HG03103 (cell line): ENCODE data around the gene DCUN1D3.
A peak's percentile ranks its signal among the peaks of the same experiment; 100 is the strongest.
"Not testable (repeated sequence)": the region's sequence is repeated elsewhere in the genome, so short reads cannot be mapped to it uniquely, and the experiment has no call there.

Experiments
- ATAC-seq: cut with Tn5 transposase; IDR thresholded peaks from one replicate; pipeline ENCODE4 v1.9.1; 2021; ENCODE audit warnings: low read depth; ENCODE audit not compliant: unreplicated experiment

Gene DCUN1D3

GRCh38 chr16:20900299-20901067 is at the start of gene DCUN1D3, which contains the start of gene LYRM1:
Gene DCUN1D3 (minus strand): TSS chr16:20900358. CDS start chr16:20862538, 37,820 bp downstream.
Gene LYRM1 (plus strand): TSS chr16:20900771. CDS start chr16:20915556, 14,785 bp downstream.
- ATAC-seq, result peak; percentile 65

DNA sequence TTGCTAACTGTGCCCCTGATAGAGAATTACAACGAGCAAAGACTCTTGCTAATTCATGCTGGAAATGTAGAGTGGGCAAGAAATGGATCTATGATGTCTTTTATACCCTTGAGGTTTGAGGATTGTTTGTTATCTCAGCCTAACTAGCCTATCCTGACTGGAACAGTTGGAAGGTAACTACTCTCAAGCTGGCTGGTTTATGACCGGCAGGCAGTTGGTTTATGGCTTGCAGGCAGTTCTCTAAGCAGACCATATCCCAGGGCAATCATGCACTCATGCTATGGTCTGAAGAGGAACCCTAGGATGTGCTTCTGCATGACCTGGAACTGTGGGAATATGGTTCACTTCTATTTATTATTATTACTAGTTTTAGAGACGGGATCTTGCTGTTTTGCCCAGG is 49.5 kb upstream of the DCUN1D3 start:
- no peak for ATAC-seq

GRCh38 chr16:20948444-20948843 is 48.3 kb upstream of the DCUN1D3 start:
- no peak for ATAC-seq

DNA sequence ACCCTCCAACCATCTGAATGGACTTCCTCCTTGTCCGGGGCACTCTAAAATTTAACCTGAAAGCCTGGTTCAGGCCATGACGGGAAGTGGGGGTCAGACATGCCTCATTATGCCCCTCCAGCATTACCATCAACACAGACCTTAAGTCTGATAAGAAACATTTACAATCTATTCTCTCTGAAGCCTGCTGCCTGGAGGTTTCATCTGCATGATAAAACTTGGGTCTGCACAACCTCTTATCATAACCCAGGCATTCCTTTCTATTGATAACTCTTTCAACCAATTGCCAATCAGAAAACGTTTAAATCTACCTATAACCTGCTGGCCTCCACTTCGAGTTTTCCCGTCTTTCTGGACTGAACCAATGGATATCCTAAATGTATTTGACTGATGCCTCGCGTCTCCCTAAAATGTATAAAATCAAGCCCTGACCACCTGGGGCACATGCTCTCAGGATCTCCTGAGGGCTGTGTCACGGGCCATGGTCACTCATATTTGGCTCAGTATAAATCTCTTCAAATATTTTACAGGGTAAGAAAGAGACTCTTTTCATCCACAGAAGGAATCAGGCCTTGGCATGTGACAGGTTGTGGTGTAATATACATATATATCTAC is 46.0 kb upstream of the DCUN1D3 start:
- ATAC-seq, result no peak

DNA sequence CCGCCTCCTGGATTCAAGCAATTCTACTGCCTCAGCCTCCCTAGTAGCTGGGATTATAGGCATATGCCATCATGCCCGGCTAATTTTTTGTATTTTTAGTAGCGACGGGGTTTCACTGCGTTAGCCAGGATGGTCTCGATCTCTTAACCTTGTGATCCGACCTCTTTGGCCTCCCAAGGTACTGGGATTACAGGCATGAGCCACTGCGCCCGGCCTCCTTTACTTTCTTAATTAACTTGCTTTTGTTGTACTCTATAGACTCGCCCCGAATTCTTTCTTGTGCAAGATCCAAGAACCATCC is 45.4 kb upstream of the DCUN1D3 start:
- ATAC-seq, result not testable (repeated sequence)

- no peak for ATAC-seq
Observed at GRCh38 chr16:20944861-20945574, 44.9 kb upstream of the DCUN1D3 start.

DNA sequence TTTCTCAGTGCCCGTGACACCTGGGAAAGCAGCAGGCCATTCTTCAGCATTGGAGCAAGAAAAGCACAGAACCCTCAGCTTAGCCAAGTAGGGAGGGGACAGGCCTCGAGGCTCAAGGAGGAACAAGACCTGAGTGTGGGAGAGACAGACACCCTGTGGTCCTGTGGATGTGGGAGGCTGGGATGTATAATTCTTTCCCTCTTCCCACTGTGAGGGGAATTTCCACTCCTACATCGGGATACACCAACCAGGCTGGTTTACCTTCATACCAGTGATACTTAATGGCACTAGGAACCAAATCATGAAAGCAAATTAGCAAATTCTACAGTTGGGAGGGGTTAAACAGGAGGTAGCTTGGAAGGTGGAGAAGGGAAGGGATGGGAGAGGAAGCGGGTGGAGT is 42.1 kb upstream of the DCUN1D3 start:
- no peak for ATAC-seq

GRCh38 chr16:20941636-20941926 is 41.4 kb upstream of the DCUN1D3 start:
- no peak for ATAC-seq

DNA sequence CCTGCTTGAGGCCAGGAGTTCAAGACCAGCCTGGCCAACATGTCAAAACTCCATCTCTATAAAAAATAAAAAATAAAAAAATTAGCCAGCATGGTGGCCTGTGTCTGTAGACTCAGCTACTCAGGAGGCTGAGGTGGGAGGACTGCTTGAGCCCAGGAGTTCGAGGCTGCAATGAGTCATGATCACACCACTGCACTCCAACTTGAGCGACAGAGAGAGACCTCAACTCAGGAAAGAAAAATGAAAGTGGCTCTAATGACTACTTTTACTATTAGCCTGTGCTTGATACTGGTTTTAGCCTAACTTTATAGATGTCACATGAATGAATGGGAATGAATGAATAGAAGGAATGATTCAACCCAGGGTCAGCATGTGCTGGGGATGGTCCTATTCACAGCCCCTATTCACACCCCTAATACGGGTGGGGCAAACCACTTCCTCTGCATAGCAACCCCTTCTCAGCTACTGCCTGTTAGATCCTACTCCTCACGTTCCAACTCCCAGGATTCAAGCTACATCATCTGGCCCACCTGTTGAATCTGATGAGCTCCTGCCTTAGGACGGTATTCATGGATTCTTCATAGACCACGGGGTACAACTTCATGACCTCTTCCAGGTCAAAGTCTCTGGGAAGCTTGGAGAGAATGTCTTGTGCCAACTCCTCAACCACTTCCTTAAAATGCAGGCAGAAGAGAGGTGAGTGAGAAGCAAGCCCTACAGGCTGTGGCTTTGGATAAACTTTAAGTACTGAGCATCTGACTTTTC is 40.9 kb upstream of the DCUN1D3 start:
- no peak for ATAC-seq

DNA sequence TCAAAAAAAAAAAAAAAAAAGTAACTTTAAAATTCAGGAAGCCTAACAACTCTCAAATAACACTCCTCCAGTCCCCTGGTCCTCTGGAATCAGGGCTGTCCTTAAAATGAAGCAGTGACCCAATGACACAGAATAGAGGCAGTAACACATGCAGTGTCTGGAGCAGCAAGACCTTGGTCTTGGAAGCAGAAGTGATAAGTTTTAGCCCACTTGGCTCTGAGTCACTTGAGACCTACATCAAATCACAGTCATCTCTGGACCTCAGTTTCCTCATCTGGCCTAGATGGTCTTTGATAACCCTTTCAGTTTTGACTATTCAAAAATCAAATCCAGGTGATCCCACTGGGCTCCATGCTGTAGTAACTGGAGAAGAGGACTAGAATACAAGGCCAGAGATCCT is 39.5 kb upstream of the DCUN1D3 start:
- ATAC-seq, result no peak

DNA sequence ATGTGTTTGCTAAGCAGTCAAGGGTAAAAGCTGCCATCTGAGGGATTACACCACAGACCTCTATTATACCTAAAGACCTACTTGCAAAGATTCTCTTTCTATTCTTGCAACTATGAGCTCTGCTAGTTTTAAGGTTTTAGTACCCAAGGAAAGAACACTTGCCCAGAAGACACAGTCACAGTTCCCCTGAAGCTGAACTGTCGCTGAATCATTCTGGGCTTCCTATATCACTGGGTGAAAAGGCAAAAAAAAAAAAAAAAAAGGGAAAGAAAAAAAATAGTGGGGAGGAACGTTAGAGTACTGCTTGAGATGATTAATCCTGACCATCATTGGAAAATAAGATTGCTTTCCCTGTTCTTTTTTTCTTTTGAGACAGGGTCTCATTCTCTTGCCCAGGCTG is 38.3 kb upstream of the DCUN1D3 start:
- no peak for ATAC-seq

- ATAC-seq, result no peak
Observed at GRCh38 chr16:20937736-20938135, 37.6 kb upstream of the DCUN1D3 start.

- no peak for ATAC-seq
Observed at GRCh38 chr16:20933589-20933988, 33.4 kb upstream of the DCUN1D3 start.

GRCh38 chr16:20931066-20931600 is 31.0 kb upstream of the DCUN1D3 start:
- ATAC-seq, result no peak

- no peak for ATAC-seq
Observed at GRCh38 chr16:20930365-20930690, 30.2 kb upstream of the DCUN1D3 start.

- not testable (repeated sequence) for ATAC-seq
Observed at GRCh38 chr16:20929676-20930364, 29.7 kb upstream of the DCUN1D3 start.

GRCh38 chr16:20928774-20929411 is 28.7 kb upstream of the DCUN1D3 start:
- no peak for ATAC-seq

GRCh38 chr16:20925751-20926150 is 25.6 kb upstream of the DCUN1D3 start:
- no peak for ATAC-seq

DNA sequence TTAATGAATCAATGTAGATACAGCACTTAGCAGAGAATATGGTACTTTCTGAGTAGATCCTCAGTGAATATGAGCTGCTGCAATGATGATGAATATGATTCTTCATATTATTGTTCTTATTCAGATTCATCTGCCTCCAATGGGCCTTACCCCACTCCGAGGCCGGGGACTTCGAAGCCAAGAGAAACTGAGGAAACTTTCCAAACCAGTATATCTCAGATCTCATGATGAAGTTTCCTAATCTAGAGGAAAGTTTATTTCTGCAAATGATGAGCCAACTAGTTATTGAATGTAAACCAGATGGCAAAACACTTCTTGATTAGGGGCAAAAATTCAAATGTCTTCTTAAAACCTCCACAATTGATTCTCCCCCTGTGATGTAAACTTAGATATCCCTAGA is 23.7 kb upstream of the DCUN1D3 start:
- ATAC-seq, result no peak

DNA sequence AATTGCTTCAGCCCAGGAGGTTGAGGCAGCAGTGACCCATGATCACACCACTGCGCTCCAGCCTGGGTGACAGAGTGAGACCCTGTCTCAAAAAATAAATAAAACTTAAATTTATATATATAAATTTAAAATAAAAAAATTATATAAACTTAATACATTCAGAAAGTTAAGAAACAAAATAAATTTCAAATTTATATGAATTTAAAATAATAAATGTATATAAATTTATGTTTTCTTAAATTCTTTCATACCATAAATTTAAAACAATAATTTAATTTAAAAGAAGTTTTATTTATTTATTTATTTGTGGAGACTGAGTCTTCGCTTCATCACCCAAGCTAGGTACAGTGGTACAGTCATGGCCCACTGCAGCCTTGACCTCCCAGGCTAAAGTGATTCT is 20.6 kb upstream of the DCUN1D3 start:
- ATAC-seq, result no peak
